NCI-H1105 (cell line): Measurements from ENCODE around the gene NUDT14.

Experiments
- DNase-seq: peaks from one replicate; lab custom pipeline; 2025; lab: John Stamatoyannopoulos, UW

NUDT14 gene

GRCh38 chr14:105146976-105147635, 34.0 kb downstream of the NUDT14 start:
- no peak for DNase-seq

GRCh38 chr14:105146181-105146975, 34.7 kb downstream of the NUDT14 start:
- no peak for DNase-seq

GRCh38 chr14:105145381-105146180, 35.5 kb downstream of the NUDT14 start:
- no peak for DNase-seq

DNA sequence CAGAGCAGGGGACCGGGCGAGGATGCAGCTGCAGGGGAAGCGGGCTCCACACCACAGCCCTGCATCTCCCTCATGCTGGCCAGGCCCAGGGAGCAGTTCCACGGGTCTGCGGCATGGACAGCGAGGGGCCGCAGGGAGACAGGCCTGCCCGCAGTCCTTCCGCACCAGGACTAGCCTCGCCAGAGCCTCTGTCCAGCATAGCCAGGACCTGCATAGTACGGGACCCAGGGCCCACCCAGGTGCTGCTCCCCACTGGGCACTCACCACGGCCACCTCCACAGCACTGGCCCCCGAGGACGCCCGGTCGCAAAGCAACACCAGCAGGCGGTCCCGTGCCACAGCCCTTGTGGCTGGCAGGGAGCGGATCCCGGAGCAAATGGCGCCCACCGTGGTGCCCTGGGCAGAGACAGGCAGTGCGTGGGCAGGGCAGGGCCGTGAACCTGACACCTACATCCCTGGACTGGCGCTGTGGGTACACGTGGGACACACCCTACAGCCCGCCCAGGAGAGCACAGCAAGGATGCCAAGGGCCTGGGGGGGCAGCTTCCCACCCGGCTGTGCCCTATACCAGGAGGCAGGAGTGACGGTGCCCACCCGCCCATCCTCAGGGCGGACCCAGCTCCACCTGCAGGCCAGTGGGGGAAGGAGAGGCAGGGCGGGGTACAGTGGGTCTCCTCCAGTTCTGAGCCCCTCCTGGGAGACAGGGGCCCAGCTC, 36.3 kb downstream of the NUDT14 start:
- no peak for DNase-seq

- no peak for DNase-seq
Observed at GRCh38 chr14:105144026-105144665, 37.0 kb downstream of the NUDT14 start.

GRCh38 chr14:105143451-105144025, 37.6 kb downstream of the NUDT14 start:
- no peak for DNase-seq

DNA sequence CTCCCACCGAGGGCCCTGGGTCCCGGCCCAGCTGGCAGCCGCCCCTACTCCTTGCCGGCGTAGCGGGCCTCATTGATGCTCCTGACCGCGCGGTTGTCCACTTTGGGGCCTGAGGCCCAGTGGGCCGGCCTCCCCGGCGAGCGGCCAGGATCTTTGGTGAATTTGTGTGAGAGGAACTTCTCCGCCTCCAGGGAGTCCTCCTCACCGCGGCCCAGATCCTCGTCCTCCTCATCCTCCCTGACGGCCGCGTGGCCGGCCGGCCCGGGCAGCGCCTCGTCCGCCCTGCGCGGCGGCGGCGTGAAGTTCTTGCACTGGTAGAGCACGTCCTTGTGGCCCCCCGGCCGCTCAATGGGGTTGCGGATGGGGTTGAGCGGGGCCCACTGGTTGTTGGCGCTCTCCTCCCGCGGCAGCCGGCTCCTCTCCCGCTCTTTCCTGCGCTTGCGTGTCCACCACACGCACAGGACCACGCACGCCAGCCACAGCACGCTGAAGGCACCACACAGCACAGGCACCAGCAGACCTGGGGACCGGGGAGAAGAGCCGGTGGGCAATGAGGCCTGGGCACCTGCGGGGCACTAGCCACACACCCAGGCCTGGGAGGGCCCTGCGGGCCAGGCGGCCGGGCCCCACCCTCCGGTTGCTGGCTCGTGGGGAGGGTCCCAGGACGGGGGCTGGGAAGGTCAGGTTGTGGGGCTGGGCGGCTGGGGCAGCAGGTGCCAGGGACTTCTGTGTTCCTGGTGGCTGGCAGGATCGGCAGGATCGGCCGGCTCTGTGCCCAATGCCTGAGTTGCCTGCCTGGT, 38.3 kb downstream of the NUDT14 start:
- DNase-seq, result no peak

DNA sequence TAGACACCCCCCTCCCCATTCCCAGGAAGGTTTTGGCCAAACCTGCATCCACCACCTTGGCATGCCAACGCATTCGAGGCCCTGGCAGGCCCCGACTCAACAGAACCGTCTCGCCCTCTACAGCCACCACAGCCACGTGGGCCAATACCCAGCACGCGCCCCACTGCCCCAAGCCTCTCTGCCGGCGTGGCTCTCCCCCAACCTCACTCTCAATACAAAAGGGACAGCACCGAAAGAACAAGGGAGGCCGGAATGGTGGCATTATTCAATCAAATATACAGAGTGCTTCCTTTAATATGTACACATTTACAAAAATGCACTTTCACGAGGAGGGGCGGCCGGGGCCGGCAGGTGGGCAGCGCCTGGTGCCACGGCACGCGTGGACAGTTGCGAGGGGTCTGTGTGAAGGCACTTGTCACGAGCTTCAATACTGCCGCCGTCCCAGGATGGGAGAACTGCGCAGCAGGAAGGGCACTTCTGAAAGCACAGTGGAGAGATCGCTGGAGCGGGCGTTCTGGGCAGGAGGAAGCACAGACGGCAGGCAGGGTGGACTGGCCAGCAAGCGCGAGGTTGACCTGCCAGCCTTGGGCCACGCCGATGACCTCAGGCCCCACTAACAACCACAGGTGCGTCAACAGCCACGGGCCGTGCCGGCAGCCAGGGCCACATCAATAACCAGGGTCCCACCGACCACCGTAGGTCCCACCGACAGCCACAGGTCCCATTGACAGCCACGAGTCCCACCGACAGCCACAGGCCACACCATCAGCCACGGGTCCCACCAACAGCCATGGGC, 39.4 kb downstream of the NUDT14 start:
- no peak for DNase-seq

DNA sequence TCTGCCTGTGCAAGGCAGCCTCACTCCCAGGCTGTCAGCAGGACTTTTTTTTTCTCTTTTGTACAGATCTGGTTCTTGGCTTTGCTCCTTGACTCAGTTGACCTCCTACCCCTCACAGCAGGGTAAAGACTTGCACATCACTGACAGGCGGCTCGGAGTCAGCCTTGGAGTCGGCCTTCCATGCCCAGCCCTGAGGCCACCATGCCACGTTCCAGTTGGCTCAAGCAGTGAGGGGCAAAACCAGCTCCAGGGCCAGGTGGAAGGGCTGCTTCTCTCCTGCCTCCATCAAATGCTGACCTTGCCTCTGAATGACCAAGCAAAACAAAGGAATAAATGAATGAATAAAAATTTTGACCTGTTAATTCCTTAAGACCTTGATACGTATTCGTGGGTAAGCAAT, 40.1 kb downstream of the NUDT14 start:
- no peak for DNase-seq

DNA sequence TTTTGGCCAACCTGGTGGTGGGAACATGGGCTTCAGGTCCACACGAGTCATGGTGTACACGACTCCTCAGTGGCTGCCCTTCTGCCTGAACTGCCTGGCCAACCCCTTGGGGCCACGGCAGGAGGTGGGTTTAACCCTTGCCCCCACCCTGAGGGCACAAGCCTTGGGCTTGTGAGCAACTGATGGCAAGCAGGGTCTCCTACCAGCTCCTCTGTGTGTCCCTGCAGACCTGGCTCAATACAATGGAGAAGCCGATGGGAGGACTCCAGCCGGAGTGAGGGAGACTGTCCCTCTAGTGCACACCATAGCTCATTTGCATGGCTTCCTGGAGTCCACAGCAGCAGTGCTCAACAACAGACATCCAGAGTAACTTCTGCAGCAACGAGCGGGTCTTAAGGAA, 40.5 kb downstream of the NUDT14 start:
- DNase-seq, result no peak

DNA sequence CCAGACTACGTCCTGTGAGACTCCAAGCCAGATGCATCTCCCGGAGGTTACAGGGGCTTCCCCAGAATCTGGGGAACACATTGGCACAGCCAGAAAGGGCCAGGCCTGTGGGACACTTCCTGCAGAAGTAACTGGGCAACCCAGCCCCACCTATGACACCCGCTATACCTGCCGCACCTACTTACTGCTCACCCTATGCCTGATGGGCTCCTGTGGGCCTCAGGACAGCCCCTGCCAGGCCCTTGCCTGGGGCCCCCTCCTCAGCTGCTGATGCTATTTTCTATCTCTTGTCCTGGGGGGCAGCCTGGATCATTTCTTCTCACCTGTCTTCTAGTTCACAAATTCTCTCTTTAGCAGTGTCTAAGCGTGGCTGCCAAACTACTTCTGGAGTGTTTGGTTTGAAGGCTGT, 41.3 kb downstream of the NUDT14 start:
- DNase-seq, result no peak

DNA sequence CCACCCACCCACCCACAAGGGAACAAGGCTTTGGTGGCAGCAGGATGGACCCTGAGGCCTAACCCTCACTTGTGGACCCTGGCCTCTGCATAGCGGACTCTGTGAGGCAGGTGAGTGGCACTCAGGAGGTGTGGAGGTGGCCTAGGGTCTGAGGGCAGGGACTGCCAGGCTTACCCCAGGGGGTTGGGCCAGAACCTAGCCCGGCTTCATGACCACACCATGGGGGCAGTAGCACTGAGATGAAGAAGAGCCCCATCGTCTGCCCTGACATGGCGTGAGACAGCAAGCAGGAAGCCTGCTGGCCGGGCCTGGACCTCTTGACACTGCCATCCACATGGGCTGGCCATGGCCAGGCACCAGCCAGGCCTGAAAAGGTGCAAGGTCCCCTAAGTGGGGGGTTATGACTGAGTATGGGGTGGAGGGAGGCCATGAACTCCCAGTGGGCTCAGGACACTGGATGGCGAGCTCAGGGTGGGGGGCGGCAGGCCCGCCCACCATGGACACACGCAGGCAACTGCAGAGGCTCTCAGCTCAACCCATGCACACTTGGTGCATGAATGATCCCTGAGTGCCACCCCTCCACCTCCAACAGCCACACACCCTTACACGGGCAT, 41.8 kb downstream of the NUDT14 start:
- no peak for DNase-seq

GRCh38 chr14:105138551-105139111, 42.5 kb downstream of the NUDT14 start:
- DNase-seq, result no peak

DNA sequence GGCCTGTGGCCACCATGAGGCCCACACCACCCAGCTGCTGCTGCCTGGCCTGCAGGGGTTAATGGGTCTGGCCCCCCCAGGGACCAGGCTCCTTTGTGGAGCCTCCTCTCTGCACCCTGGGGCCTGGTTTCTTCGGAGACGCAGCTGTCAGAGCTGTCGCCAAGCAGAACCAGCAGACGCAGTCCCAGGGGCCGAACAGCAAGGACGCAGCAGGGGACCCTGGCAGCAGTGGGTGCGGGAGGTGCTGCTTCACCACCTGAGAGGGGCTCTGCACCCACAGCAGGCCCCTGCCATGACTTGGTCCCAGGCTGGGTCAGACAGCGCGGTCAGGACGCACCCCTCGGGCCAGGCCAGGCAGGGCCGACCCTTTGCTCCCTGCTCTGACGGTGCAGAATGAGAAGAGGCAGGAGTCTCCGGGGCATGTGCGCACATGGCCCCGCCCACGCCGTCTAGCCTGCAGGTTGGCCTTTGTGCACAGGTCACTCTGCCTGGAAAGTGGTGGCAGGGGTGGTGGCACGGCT, 43.0 kb downstream of the NUDT14 start:
- DNase-seq, result no peak

GRCh38 chr14:105137481-105138020, 43.6 kb downstream of the NUDT14 start:
- no peak for DNase-seq

DNA sequence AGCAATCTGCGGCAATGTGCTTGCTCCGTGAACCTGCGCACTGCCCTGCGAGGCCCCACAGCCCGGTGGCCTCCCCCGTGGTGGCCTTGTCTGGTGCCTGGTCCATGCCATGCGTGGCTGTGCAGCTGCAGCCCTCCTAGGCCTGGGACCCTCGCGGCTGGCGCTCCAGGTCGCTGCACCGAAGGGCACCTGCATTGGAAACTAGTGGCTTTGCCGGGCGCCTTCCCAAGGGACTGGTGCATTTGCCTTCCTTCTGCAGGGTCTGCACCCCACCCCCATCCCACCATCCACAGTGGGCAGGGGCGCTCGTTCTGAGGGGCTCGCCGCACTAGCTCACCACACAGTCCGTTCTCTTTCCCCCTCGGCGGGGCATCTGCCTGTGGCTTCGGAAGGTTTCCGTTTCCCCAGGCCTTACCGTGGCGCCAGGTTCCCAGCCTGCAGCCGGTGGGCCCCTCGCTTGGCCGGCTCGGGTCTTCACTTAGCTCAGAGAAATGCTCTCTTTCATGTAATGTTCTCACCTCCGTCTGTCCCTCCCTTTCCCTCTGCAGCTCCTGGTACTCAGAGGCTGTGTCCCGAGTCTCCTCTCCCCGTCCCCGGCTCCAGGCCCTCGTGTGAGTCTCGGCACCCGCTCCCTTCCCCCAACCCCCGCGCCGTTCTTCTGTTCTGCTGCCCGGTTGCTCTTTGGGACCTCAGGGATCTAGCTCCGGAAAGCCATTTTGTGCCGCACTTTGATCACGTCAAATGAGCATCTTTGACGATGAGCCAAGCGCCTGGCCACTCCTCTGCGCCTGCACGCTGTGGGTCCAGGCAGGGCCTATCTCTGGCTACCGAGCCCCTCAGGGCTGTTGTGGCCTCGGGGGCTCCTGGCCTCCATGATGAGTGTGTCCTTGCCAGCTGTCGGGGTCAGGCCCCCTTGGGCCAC, 44.5 kb downstream of the NUDT14 start:
- DNase-seq, result no peak

DNA sequence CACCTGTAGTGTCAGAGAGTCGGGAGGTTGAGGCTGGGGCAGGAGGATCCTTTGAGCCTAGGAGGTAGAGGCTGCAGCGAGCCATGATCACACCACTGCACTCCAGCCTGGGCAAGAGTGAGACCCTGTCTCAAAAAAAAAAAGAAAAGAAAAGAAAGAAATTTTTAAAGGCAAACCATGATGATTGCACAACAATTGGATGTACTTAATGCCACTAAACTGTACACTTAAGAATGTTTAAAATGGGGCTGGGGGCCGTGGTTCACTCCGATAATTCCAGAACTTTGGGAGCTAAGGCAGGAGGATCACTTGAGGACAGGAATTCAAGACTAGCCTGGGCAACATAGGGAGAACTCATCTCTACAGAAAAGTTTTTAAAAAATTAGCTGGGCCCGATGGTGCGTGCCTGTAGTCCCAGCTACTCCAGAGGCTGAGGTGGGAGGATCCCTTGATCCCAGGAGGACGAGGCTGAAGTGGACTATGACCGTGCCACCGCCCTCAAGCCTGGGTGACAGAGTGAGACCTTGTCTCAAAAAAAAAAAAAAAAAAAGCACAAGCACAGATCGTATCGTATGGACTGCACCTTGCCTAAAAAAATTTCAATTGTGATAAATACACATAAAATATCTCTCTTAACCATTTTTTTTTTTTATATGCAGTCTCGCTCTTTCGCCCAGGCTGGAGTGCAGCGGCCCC, 45.3 kb downstream of the NUDT14 start:
- DNase-seq, result no peak
